Measurements from ENCODE around the gene CAPZA2.
A peak's percentile ranks its signal among the peaks of the same experiment; 100 is the strongest.
"Not testable (repeated sequence)": the region's sequence is repeated elsewhere in the genome, so short reads cannot be mapped to it uniquely, and the experiment has no call there.

The CAPZA2 gene

DNA sequence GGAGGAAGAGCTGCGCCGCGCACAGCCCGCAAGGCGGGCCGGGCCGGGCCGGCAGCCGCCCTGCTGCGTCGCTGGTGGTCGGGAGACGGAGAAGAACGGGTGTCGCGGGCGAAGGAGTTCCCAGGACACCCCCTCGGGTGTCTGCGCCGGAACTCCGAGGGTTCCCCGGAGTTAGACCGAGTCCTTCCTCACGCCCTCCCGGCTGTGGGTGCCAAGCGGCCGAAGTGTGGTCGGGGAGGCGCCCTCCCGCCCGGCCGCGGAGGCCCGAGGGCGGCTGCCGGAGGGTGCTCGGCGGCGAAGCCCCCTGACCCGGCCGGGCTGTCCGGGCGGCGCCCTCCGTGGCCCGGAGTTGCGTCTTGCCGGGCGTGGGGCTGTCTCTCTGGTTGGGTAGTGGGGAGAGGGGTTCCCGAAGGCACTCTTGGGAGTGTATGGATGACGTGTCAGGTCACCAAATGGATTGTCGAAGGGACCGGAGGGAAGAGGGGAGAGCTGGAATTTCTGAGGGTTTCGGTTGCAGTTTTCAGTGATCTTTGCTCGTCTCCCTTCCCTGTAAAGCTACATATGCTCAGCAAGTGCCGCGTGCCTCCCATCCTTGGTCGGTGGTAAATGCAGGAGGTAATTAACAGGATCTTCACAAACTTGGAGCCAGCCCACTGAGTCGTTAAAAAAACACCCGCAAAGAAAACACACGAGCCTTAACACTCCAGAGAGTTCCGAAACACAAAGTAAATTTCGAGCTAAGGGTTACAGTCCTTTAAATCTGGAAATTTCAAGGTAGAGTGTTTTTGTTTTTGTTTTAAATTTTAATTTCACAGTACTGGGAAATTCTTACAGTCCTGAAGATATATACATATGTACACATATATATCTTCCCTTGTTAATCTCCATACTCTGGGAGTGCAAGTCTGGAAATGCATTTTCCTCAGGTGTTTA, 91.8 kb downstream of the CAPZA2 start:
- peak; percentile 73 for DNase-seq (ENCODE audit: low read depth)

DNA sequence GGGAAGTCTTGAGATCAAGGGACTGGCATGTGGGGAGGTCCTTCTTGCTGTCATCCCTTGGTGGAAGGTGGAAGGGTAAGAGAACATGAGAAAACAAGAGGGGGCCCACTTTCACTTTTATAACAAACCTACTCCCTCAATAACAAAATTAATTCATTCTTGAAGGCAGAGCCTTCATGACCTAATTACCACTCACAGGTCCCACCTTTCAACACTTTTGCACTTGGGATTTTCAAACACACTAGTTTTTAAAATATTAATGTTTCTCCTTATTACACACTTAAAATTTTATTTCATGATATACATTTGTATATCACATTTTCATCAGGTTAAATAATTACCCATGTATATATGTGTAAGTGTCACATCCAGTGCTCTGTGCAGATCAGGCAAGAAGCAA, 93.0 kb downstream of the CAPZA2 start:
- no peak for DNase-seq (ENCODE audit: low read depth)

- DNase-seq (ENCODE audit: low read depth), result peak; percentile 38
These were observed 93.6 kb downstream of the CAPZA2 start for GRCh38 chr7:116955801-116956476.

GRCh38 chr7:116956477-116956804, 94.1 kb downstream of the CAPZA2 start:
- no peak for DNase-seq (ENCODE audit: low read depth)

DNA sequence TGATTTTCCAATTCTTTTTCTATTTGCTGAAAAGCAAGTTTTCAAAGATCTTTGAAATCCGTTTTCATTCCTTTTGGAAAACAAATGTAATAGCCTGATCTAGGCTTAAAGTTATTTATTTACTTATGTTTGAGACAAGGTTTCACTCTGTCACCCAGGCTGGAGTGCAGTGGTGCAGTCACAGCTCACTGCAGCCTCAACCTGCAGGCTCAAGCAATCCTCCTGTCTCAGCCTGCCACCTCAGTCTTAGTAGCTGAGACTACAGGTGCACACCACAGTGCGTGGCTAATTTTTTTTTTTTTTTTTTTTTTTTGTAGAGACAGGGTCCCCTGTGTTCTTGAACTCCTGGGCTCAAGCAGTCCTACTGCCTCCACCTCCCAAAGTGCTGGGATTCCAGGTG, 95.5 kb downstream of the CAPZA2 start:
- no peak for DNase-seq (ENCODE audit: low read depth)

- not testable (repeated sequence) for DNase-seq (ENCODE audit: low read depth)
These were observed 99.7 kb downstream of the CAPZA2 start for GRCh38 chr7:116961966-116962673.

GRCh38 chr7:116963234-116963633, 100.8 kb downstream of the CAPZA2 start:
- DNase-seq (ENCODE audit: low read depth), result no peak

- DNase-seq (ENCODE audit: low read depth), result no peak
These were observed 104.2 kb downstream of the CAPZA2 start for GRCh38 chr7:116966601-116967000.

DNA sequence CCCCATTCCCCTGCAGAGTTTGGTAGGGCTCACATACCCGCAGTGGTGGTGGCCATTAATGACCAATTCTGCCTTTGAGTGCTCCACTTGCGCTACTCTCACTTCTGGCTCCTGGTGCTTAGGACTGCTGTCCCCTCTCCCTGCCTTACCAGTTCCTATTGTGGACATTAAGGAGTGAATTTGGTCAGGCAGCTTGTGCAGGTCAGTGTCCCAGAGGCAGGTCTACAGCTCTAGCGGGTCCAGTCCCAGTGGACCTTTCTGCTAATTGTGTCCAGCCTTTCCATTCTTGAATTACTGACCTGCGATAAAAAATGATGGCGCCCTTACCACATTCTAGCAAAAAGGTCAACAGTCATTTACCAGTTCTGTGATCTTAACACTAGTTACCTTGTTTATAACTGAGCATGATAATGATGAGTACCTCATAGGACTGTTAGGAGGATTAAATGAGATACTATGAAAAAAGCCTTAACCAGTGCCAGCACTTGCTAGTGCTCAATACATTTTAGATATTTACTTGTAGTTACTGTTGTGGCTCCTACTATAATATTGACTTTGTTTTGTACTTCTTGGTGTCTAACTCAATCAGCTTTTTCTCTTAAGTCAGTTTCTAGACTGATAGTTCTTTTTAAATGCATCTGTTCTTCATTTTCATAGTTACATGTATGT, 105.0 kb downstream of the CAPZA2 start:
- no peak for DNase-seq (ENCODE audit: low read depth)

DNA sequence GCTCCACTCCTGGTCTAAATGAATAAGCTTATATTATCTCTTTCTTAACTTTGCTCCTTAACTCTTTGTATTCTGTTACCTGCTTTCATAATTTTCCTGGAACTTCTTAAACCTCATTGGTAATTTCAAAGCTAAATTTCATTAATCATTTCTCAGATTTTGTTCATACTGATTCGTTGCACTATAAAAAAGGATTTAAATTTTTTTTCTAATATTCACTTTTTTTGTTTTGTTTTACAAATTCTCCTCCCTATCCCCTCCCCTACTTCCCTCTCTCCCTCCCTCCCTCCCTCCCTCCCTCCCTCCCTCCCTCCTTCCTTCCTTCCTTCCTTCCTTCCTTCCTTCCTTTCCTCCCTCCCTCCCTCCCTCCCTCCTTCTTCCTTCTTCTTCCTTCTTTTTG, 105.6 kb downstream of the CAPZA2 start:
- DNase-seq (ENCODE audit: low read depth), result no peak

- DNase-seq (ENCODE audit: low read depth), result no peak
These were observed 106.2 kb downstream of the CAPZA2 start for GRCh38 chr7:116968631-116969030.

- DNase-seq (ENCODE audit: low read depth), result no peak
These were observed 107.0 kb downstream of the CAPZA2 start for GRCh38 chr7:116969371-116969902.

- DNase-seq (ENCODE audit: low read depth), result no peak
These were observed 108.0 kb downstream of the CAPZA2 start for GRCh38 chr7:116970238-116970910.

DNA sequence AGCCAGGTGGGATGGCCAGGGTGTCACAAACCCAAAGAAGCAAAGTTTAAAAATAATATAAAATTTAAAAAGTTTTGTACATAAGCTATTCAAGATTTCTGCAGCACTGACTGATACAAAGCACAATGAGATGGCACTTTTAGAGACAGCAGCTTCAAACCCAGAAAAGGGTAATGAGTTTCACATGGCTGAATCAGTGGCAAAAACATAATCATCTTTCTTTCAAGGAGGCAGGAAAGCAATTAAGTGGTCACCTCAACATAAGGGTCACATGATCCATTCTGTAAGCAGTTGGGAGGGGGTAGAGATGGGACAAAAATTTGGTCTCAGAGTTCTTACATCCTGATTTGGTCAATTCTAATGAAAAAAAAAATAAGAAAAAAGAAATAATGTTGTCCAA, 108.8 kb downstream of the CAPZA2 start:
- not testable (repeated sequence) for DNase-seq (ENCODE audit: low read depth)
